WTC11 (cell line): ENCODE data around the gene STPG2. TPM values are rescaled to one million over a fixed set of nuclear protein-coding genes. Genes with fewer than 3 reads are reported as not detected.

Experiments used
- ATAC-seq: fragments of 200-7000 bp; cut with Tn5 transposase; 2 replicates; pipeline ENCODE4 v1.10.0; 2021; ENCODE audit warnings: mild to moderate bottlenecking, moderate library complexity
- CTCF ChIA-PET: fragments of 300-600 bp; sonication (Branson Sonifier 250); formaldehyde crosslinking; loops from one replicate; lab custom pipeline; 2021; ENCODE audit warnings: antibody characterized with exemption; lab: Charles Lee
- POLR2A ChIA-PET: fragments of 350-600 bp; sonication (Branson Sonifier 250); formaldehyde crosslinking; loops from one replicate; lab custom pipeline; 2021; ENCODE audit warnings: antibody characterized with exemption; lab: Charles Lee
- DNase-seq: peaks from one replicate; pipeline ENCODE4 v3.0.0; 2021; ENCODE audit warnings: low spot score
- H3K27ac Mint-ChIP-seq: 2 replicates; pipeline ENCODE4 v1.8.0; 2021; ENCODE audit warnings: mixed read lengths
- H3K27me3 Mint-ChIP-seq: 2 replicates; pipeline ENCODE4 v1.8.0; 2021; ENCODE audit warnings: low read depth, mild to moderate bottlenecking, moderate library complexity, mixed read lengths
- H3K36me3 Mint-ChIP-seq: 2 replicates; pipeline ENCODE4 v1.8.0; 2021; ENCODE audit warnings: mixed read lengths
- H3K4me1 Mint-ChIP-seq: 2 replicates; pipeline ENCODE4 v1.8.0; 2022; ENCODE audit warnings: mixed read lengths
- H3K4me3 Mint-ChIP-seq: 2 replicates; pipeline ENCODE4 v1.8.0; 2021; ENCODE audit warnings: mild to moderate bottlenecking, moderate library complexity, mixed read lengths
- H3K9me3 Mint-ChIP-seq: 2 replicates; pipeline ENCODE4 v1.8.0; 2021; ENCODE audit warnings: mixed read lengths
- CBFB ChIP-seq: sonication (generic); formaldehyde crosslinking; IDR thresholded peaks from 2 replicates; pipeline ENCODE4 v1.8.1; 2022; ENCODE audit warnings: mild to moderate bottlenecking, low read depth, missing genetic modification reagents
- CREB1 ChIP-seq: sonication (generic); formaldehyde crosslinking; IDR thresholded peaks from 2 replicates; pipeline ENCODE4 v1.8.0; 2023; ENCODE audit warnings: mild to moderate bottlenecking, missing genetic modification reagents
- ETV6 ChIP-seq: sonication (generic); formaldehyde crosslinking; IDR thresholded peaks from 2 replicates; pipeline ENCODE4 v1.8.1; 2022; ENCODE audit warnings: mild to moderate bottlenecking, missing genetic modification reagents
- JAZF1 ChIP-seq: fragments of 250-450 bp; sonication (Bioruptor Pico); IDR thresholded peaks from 2 replicates; pipeline ENCODE4 v1.9.0; 2021; ENCODE audit warnings: moderate library complexity, mild to moderate bottlenecking, inconsistent platforms
- JUN ChIP-seq: sonication (generic); formaldehyde crosslinking; IDR thresholded peaks from 2 replicates; pipeline ENCODE4 v1.8.0; 2023; ENCODE audit warnings: mild to moderate bottlenecking, missing genetic modification reagents
- NFE2L1 ChIP-seq: sonication (generic); formaldehyde crosslinking; IDR thresholded peaks from 2 replicates; pipeline ENCODE4 v1.8.1; 2023; ENCODE audit warnings: missing genetic modification reagents
- RELA ChIP-seq: sonication (generic); formaldehyde crosslinking; IDR thresholded peaks from 2 replicates; pipeline ENCODE4 v1.8.1; 2022; ENCODE audit warnings: missing genetic modification reagents, mild to moderate bottlenecking, borderline replicate concordance
- TCF7 ChIP-seq: sonication (generic); formaldehyde crosslinking; IDR thresholded peaks from 2 replicates; pipeline ENCODE4 v1.8.0; 2022; ENCODE audit warnings: mild to moderate bottlenecking, low read depth, missing genetic modification reagents, moderate library complexity
- TEAD4 ChIP-seq: sonication (generic); formaldehyde crosslinking; IDR thresholded peaks from 2 replicates; pipeline ENCODE4 v1.8.0; 2022; ENCODE audit warnings: mild to moderate bottlenecking, missing genetic modification reagents
- total RNA-seq: library from RNA; stranded (reverse); gene quantifications from 3 replicates; pipeline ENCODE4 v1.2.3, GENCODE V29; 2021
- TF ChIP-seq, protein P1 (sequence below): sonication (generic); formaldehyde crosslinking; IDR thresholded peaks from 2 replicates; pipeline ENCODE4 v1.8.0; 2022; ENCODE audit warnings: mild to moderate bottlenecking, missing genetic modification reagents
- TF ChIP-seq, protein P2 (sequence below): sonication (generic); formaldehyde crosslinking; IDR thresholded peaks from 2 replicates; pipeline ENCODE4 v1.8.1; 2023; ENCODE audit warnings: mild to moderate bottlenecking, moderate library complexity, missing genetic modification reagents
- TF ChIP-seq, protein P3 (sequence below): fragments of 250-450 bp; sonication (Bioruptor Pico); IDR thresholded peaks from 2 replicates; pipeline ENCODE4 v1.8.0; 2021; ENCODE audit warnings: mild to moderate bottlenecking
- TF ChIP-seq, protein P4 (sequence below): fragments of 250-450 bp; sonication (Bioruptor Pico); IDR thresholded peaks from 2 replicates; pipeline ENCODE4 v2.1.2; 2022; ENCODE audit warnings: mild to moderate bottlenecking, moderate library complexity
- TF ChIP-seq, protein P5 (sequence below): fragments of 250-450 bp; sonication (Bioruptor Pico); IDR thresholded peaks from 2 replicates; pipeline ENCODE4 v1.9.0; 2021; ENCODE audit warnings: mild to moderate bottlenecking, borderline replicate concordance

Gene STPG2
- total RNA-seq, 1 experiment from 2014 or later, result 0.17 TPM

DNA sequence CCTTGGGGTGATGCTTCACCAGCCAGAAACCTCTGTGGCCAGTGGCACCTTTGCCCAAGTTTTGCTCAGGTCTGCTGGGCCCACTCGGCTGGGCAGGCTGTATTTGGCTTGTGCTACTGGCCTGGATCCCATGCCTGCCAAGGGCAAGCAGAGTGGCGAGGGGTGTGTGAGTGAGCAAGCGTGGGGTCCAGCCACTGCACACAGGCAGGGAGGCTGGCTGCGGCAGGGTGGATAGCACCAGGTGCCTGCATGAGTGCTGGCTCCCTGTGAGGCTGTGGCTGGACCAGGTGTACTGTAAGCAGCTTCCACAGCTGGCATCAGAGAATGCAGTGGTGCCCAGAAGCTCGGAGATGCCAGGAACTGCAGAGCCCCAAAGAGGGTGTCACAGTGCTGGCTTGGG lies 478.5 kb downstream of the STPG2 start:
- Mint-ChIP-seq H3K4me3 (no peak overlapping the region), H3K27ac (no peak overlapping the region), H3K36me3 (peaks cover 8% of the 10 kb centered on the region), H3K4me1 (no peaks in the 10 kb centered on the region), H3K9me3 (peaks cover 22% of the 10 kb centered on the region), H3K27me3 (no peaks in the 10 kb centered on the region)
- TF ChIP-seq, protein P1, sequence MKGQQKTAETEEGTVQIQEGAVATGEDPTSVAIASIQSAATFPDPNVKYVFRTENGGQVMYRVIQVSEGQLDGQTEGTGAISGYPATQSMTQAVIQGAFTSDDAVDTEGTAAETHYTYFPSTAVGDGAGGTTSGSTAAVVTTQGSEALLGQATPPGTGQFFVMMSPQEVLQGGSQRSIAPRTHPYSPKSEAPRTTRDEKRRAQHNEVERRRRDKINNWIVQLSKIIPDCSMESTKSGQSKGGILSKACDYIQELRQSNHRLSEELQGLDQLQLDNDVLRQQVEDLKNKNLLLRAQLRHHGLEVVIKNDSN (CRISPR knock-in tag), result no peak
- TF ChIP-seq, protein P2, sequence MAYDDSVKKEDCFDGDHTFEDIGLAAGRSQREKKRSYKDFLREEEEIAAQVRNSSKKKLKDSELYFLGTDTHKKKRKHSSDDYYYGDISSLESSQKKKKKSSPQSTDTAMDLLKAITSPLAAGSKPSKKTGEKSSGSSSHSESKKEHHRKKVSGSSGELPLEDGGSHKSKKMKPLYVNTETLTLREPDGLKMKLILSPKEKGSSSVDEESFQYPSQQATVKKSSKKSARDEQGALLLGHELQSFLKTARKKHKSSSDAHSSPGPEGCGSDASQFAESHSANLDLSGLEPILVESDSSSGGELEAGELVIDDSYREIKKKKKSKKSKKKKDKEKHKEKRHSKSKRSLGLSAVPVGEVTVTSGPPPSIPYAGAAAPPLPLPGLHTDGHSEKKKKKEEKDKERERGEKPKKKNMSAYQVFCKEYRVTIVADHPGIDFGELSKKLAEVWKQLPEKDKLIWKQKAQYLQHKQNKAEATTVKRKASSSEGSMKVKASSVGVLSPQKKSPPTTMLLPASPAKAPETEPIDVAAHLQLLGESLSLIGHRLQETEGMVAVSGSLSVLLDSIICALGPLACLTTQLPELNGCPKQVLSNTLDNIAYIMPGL (CRISPR knock-in tag), result no peak
- TF ChIP-seq JUN (CRISPR knock-in tag) (no peak), RELA (CRISPR knock-in tag) (no peak), CBFB (CRISPR knock-in tag) (no peak), ETV6 (no peak), JAZF1 (no peak), NFE2L1 (CRISPR knock-in tag) (no peak), TCF7 (CRISPR knock-in tag) (no peak), CREB1 (CRISPR knock-in tag) (no peak)
- TF ChIP-seq, protein P3, sequence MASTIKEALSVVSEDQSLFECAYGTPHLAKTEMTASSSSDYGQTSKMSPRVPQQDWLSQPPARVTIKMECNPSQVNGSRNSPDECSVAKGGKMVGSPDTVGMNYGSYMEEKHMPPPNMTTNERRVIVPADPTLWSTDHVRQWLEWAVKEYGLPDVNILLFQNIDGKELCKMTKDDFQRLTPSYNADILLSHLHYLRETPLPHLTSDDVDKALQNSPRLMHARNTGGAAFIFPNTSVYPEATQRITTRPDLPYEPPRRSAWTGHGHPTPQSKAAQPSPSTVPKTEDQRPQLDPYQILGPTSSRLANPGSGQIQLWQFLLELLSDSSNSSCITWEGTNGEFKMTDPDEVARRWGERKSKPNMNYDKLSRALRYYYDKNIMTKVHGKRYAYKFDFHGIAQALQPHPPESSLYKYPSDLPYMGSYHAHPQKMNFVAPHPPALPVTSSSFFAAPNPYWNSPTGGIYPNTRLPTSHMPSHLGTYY (CRISPR knock-in tag), result no peak
- TF ChIP-seq, protein P4, sequence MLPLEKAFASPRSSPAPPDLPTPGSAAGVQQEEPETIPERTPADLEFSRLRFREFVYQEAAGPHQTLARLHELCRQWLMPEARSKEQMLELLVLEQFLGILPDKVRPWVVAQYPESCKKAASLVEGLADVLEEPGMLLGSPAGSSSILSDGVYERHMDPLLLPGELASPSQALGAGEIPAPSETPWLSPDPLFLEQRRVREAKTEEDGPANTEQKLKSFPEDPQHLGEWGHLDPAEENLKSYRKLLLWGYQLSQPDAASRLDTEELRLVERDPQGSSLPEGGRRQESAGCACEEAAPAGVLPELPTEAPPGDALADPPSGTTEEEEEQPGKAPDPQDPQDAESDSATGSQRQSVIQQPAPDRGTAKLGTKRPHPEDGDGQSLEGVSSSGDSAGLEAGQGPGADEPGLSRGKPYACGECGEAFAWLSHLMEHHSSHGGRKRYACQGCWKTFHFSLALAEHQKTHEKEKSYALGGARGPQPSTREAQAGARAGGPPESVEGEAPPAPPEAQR (CRISPR knock-in tag), result no peak
- ChIA-PET CTCF (no interaction called here), POLR2A (no interaction called here)
- DNase-seq, result no peak
- ATAC-seq, result no peak

DNA sequence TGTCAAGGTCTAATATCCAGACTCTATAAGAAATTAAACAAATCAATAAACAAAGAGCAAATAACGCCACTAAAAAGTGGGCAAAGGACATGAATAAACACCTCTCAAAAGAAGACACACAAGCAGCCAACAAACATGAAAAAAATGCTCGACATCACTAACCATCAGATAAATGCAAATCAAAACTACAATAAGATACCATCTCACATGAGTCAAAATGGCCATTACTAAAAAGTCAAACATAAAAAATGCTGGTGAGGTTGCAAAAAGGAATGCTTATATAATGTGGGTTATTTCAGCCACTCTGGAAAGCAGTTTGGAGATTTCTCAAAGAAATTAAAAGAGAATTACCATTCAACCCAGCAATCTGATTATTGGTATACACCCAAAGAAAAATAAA lies 481.1 kb downstream of the STPG2 start:
- DNase-seq (no peak), ATAC-seq (no peak)
- H3K27ac Mint-ChIP-seq, result no peak overlapping the region
- POLR2A ChIA-PET, result no interaction called here
- no peaks in the 10 kb centered on the region for H3K4me1 Mint-ChIP-seq
- CTCF ChIA-PET, result no interaction called here
- no peak overlapping the region for H3K4me3 Mint-ChIP-seq
- no peaks in the 10 kb centered on the region for H3K27me3 Mint-ChIP-seq
- TF ChIP-seq JAZF1 (no peak), TEAD4 (CRISPR knock-in tag) (no peak), NFE2L1 (CRISPR knock-in tag) (no peak), JUN (CRISPR knock-in tag) (no peak)
- TF ChIP-seq, protein P5, sequence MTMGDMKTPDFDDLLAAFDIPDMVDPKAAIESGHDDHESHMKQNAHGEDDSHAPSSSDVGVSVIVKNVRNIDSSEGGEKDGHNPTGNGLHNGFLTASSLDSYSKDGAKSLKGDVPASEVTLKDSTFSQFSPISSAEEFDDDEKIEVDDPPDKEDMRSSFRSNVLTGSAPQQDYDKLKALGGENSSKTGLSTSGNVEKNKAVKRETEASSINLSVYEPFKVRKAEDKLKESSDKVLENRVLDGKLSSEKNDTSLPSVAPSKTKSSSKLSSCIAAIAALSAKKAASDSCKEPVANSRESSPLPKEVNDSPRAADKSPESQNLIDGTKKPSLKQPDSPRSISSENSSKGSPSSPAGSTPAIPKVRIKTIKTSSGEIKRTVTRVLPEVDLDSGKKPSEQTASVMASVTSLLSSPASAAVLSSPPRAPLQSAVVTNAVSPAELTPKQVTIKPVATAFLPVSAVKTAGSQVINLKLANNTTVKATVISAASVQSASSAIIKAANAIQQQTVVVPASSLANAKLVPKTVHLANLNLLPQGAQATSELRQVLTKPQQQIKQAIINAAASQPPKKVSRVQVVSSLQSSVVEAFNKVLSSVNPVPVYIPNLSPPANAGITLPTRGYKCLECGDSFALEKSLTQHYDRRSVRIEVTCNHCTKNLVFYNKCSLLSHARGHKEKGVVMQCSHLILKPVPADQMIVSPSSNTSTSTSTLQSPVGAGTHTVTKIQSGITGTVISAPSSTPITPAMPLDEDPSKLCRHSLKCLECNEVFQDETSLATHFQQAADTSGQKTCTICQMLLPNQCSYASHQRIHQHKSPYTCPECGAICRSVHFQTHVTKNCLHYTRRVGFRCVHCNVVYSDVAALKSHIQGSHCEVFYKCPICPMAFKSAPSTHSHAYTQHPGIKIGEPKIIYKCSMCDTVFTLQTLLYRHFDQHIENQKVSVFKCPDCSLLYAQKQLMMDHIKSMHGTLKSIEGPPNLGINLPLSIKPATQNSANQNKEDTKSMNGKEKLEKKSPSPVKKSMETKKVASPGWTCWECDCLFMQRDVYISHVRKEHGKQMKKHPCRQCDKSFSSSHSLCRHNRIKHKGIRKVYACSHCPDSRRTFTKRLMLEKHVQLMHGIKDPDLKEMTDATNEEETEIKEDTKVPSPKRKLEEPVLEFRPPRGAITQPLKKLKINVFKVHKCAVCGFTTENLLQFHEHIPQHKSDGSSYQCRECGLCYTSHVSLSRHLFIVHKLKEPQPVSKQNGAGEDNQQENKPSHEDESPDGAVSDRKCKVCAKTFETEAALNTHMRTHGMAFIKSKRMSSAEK, result no peak
- H3K36me3 Mint-ChIP-seq, result peaks cover 8% of the 10 kb centered on the region
- peaks cover 22% of the 10 kb centered on the region for H3K9me3 Mint-ChIP-seq
